GM19328 (cell line): ENCODE data around the gene VSIG8.

Experiments used
- ATAC-seq: cut with Tn5 transposase; IDR thresholded peaks from one replicate; pipeline ENCODE4 v1.9.1; 2021; ENCODE audit warnings: mild to moderate bottlenecking, moderate library complexity; ENCODE audit not compliant: unreplicated experiment

VSIG8 gene

GRCh38 chr1:159889202-159889601 is 26.7 kb upstream of the VSIG8 start:
- no peak for ATAC-seq

DNA sequence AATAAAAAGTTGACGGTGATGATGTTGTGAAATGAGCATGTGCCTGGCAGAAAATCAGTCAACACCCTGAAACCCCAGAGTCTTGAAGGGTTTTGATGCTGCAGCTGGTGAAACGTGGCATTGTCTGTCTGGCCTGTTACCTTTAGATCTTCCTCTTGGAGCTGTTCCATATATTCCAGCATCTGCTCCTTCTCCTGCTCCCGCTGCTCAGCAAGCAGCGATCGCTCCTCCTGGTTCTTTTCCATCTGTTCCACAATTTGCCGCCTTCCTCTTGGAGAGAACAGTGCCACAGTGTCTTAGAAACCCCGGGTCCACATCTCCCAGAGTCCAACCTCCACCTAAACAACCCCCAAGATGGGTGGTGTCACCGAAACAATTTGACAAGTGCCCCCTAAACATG is 21.8 kb upstream of the VSIG8 start:
- no peak for ATAC-seq

- ATAC-seq, result no peak
Measured at GRCh38 chr1:159883134-159883533, 20.7 kb upstream of the VSIG8 start.

- ATAC-seq, result no peak
Measured at GRCh38 chr1:159882527-159882862, 20.0 kb upstream of the VSIG8 start.

DNA sequence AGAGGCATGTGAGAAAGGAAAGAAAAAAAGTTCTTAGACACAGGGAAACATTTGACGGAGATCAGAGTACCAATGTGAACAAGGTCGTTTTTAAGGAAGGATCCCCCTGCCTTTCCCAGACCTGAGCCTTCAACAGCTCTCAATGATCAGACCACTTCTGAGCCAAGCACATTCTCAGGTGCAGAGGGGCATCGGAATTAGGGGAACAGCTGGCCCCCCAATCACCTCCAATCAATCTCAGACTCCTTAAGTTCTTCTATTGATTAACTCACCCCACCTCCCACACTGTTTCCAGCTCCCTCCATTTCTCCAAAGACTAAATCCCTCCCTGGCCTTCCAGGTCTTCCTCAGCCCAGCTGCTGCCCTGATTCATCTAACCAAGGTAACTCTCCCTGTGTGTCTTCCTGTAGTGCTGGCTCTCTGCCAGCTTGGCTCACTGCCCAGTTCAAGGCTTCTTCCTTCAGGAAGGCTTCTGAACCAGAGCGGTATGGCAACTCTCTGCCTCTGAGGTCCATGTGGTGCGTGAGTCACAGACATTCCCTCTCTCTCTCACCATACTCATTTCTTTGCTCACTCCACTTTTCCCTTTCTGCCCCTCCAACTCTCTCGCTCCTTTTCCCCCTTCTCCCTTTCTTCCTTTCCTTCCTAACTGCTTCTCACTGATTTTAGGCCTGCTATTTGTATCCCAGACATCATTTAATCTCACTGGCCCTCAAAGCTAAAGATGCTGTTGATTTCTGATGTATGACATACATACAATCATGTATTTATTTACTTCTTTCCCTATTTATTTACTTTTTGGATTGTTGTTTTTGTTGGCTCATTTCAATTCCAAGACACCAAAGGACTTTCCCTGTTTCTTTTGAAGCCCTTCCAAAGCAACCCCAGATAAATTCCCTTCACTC is 19.4 kb upstream of the VSIG8 start:
- no peak for ATAC-seq

GRCh38 chr1:159880430-159880829 is 18.0 kb upstream of the VSIG8 start:
- no peak for ATAC-seq

GRCh38 chr1:159879977-159880376 is 17.5 kb upstream of the VSIG8 start:
- ATAC-seq, result no peak

GRCh38 chr1:159879136-159879535 is 16.7 kb upstream of the VSIG8 start:
- ATAC-seq, result no peak

DNA sequence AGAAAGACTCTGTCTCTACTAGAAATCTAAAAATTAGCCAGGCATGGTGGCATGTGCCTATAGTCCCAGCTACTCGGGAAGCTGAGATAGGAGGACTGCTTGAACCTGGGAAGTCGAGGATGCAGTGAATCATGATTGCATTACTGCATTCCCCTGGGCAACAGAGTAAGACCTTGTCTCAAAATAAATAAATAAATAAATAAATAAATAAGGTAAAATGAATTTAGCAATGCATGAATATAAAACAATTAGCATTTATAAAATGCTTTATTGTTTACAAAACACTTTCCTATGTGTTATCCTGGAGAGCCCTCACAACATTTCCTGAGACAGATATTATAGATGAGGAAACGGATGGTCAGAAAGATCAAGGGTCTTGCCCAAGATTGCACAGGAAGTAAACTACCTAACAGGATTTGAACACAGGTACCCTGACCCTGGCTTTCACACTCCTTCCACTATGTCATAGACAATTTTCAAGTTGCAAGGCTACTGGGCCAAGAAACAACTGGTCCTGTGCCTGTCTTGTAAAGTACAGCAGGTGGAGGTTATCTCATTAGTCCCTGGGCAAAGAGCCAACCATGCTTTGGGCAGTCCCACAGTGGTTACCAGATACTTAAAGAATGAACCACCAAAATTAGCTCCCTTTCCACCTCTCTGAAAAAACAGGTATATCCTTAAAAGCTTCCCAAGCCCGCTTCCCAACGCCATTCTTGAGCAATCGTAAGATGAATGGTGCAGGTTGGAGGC is 15.4 kb upstream of the VSIG8 start:
- ATAC-seq, result no peak

DNA sequence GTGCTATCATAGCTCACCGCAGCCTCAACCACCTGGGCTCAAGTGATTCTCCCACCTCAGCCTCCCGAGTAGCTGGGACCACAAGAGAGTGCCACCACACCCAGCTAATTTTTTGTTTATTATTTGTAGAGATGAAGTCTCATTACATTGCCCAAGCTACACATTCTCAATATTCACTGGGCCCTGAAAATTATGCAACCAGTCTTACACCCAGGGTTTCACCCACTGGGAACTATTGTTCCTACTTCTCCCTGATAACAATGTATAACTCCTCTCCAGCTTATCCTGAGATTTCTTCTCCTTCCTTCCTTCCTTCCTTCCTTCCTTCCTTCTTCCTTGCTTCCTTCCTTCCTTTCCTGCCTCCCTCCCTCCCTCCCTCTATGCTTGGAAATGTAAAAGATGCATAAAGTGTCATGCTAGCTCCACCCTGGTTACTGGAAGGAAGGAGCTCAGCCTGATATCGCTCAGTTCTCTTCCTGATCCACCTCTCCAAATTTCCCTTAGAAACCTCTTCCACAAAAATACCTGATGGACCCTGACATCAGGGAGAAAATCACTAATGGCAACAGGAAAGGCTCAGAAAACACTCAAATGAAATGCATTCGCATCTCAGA is 11.2 kb upstream of the VSIG8 start:
- ATAC-seq, result no peak

DNA sequence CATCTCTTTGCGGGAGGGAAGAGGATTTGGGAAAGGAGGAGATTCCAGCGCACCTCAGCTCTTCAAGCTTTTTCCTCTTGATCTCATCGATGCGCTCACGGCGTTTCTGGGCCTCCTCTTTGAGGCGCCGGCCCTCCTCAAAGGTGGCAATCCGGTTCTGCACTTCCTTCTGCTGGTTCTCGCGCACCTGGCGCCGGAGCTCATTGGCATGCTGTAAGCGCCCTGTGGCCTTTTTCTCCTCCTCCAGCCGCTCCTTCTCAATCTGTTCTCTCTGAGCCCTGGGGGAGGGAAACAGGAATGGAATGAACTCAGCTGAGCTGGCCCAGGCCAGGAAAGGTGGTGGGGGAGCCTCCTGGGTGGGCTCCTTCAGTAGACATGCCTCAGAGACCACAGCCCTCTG is 10.4 kb upstream of the VSIG8 start:
- no peak for ATAC-seq

DNA sequence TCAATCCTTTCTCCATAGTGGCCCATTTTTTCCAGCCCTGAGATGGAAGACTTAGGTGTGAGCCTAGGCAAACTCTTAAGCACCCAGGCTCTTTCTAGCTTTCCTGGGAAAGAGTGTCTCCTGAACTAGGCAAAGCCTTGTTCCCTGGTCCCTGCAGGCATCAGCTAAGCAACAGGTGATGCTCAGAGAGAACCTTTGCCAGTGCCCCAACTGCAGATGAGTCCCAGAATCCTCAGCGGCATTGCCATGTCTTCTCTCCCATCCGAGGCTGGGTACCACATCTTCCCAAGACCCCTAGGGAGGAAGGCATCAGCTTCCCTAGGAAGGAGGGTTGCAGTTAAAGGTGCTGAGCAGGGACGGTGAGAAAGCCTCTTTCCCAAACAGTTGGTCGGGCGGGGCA is 8.2 kb upstream of the VSIG8 start:
- ATAC-seq, result no peak

GRCh38 chr1:159869607-159870006 is 7.2 kb upstream of the VSIG8 start:
- no peak for ATAC-seq

- no peak for ATAC-seq
Measured at GRCh38 chr1:159869173-159869572, 6.7 kb upstream of the VSIG8 start.

DNA sequence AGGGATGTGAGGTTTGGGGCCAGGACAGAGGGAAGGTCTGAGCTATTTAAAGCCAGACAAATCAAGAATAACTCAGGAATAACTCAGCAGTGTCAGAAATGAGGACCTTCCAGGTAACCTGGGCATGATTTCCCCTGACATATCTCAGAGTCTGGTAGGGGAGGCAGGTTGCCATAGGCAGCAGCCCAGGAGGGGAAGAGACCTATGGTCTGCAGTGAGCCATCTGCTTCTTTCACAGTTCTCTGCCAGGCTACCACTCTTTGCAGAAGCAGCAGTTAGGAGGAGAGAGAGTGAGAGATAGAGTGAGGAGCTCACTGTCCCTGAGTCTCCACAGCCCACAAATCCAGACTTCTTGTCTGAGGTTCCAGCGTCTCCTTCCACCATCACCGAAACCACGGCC is 6.3 kb upstream of the VSIG8 start:
- ATAC-seq, result no peak

DNA sequence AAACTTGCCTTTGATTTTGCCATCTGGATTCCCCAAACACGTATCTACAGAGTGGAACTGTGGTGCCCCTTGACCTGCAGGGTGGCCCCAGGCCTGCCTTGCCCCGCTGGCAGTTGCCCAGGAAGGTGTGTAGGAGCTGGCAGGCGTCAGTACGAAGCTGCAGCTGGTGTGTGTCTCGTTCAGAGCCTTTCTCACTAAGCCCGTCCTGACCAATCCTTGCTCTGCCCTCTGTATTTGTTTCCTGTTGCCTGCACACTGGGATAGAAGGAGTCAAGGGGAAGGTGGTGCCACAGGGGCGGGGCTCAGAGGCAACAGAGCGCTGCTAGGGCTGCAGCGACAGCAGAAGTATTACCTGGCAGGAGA is 5.2 kb upstream of the VSIG8 start:
- no peak for ATAC-seq

- ATAC-seq, result no peak
Measured at GRCh38 chr1:159866905-159867663, 4.6 kb upstream of the VSIG8 start.

- ATAC-seq, result no peak
Measured at GRCh38 chr1:159866066-159866465, 3.6 kb upstream of the VSIG8 start.

- ATAC-seq, result no peak
Measured at GRCh38 chr1:159864262-159864661, 1.8 kb upstream of the VSIG8 start.

GRCh38 chr1:159862031-159862430 is 426 bp downstream of the VSIG8 start:
- no peak for ATAC-seq

GRCh38 chr1:159861218-159861617 is 1.2 kb downstream of the VSIG8 start:
- no peak for ATAC-seq
